K562 (cell line): ENCODE results near the gene BACE1. TPM values are rescaled to one million over a fixed set of nuclear protein-coding genes. Genes with fewer than 3 reads are reported as not detected.

Source experiments
- CHCHD3 ChIP-seq: fragments of 250-450 bp; sonication (Bioruptor Pico); IDR thresholded peaks from 2 replicates; pipeline ENCODE4 v2.1.2; 2022; ENCODE audit warnings: mild to moderate bottlenecking
- EGR1 ChIP-seq: fragments of 450-650 bp; conservative IDR thresholded peaks from 2 replicates; pipeline ENCODE4 v1.6.1; 2017; ENCODE audit warnings: mild to moderate bottlenecking
- GTF2A2 ChIP-seq: IDR thresholded peaks from 2 replicates; pipeline ENCODE4 v1.6.1; 2016; ENCODE audit warnings: mild to moderate bottlenecking, missing genetic modification characterization, missing compliant biosample characterization
- MCM3 ChIP-seq: fragments of 450-650 bp; IDR thresholded peaks from 2 replicates; pipeline ENCODE4 v1.6.1; 2016
- MTA3 ChIP-seq: fragments of 450-650 bp; formaldehyde crosslinking; IDR thresholded peaks from 2 replicates; pipeline ENCODE4 v1.6.1; 2017; ENCODE audit warnings: mild to moderate bottlenecking, borderline replicate concordance
- NONO ChIP-seq, 2 experiments: fragments of 200-400 bp in 1 of 2; fragments of 450-650 bp in 1 of 2; formaldehyde crosslinking in 1 of 2; IDR thresholded peaks; 2 replicates each; pipeline ENCODE4 v1.6.1; 2017; ENCODE audit warnings: low read depth in 2 of 2, mild to moderate bottlenecking in 2 of 2, moderate library complexity in 2 of 2, low read length in 1 of 2
- NR1H2 ChIP-seq: sonication (generic); formaldehyde crosslinking; IDR thresholded peaks from 2 replicates; pipeline ENCODE4 v1.4.0; 2020; ENCODE audit warnings: mild to moderate bottlenecking, missing genetic modification reagents
- POLR3A ChIP-seq: IDR thresholded peaks from 2 replicates; pipeline ENCODE4 v1.6.1; 2011; ENCODE audit warnings: borderline replicate concordance, mild to moderate bottlenecking, moderate library complexity; ENCODE audit not compliant: insufficient read length, insufficient read depth; ENCODE audit errors: extremely low read depth
- PTRF ChIP-seq: fragments of 450-650 bp; IDR thresholded peaks from 2 replicates; pipeline ENCODE4 v1.6.1; 2016; ENCODE audit warnings: mild to moderate bottlenecking, missing genetic modification characterization, missing compliant biosample characterization
- RBM34 ChIP-seq: fragments of 200-400 bp; formaldehyde crosslinking; IDR thresholded peaks from 2 replicates; pipeline ENCODE4 v1.6.1; 2018; ENCODE audit warnings: low read length, borderline replicate concordance; ENCODE audit not compliant: insufficient read depth
- RHOXF2B ChIP-seq: fragments of 250-450 bp; sonication (Bioruptor Pico); conservative IDR thresholded peaks from 2 replicates; pipeline ENCODE4 v1.5.1; 2021
- SETDB1 ChIP-seq: IDR thresholded peaks from one replicate; pipeline ENCODE4 v1.6.1; 2012; ENCODE audit warnings: low read length, control low read depth, inconsistent platforms
- SIN3A ChIP-seq, 2 experiments: fragments of 150-350 bp in 1 of 2; IDR thresholded peaks; 2 replicates each; pipeline ENCODE4 v1.6.1; 2011 to 2016; ENCODE audit warnings: borderline replicate concordance in 2 of 2, low read depth in 2 of 2, low read length in 2 of 2, mild to moderate bottlenecking in 2 of 2, moderate library complexity in 2 of 2; ENCODE audit not compliant: control insufficient read depth in 1 of 2
- SOX6 ChIP-seq: fragments of 450-650 bp; IDR thresholded peaks from 2 replicates; pipeline ENCODE4 v1.6.1; 2014; ENCODE audit warnings: mild to moderate bottlenecking
- TAL1 ChIP-seq: fragments of 450-650 bp; IDR thresholded peaks from 2 replicates; pipeline ENCODE4 v1.6.1; 2016; ENCODE audit warnings: mild to moderate bottlenecking
- TCF7L2 ChIP-seq: fragments of 150-350 bp; IDR thresholded peaks from 2 replicates; pipeline ENCODE4 v1.6.1; 2016; ENCODE audit warnings: low read depth, mild to moderate bottlenecking, low read length, moderate library complexity
- TEAD4 ChIP-seq, 2 experiments: sonication (generic) in 1 of 2; formaldehyde crosslinking in 1 of 2; IDR thresholded peaks; 2 replicates each; pipeline versions ENCODE4 v1.6.1 to v1.8.0; 2012 to 2022; ENCODE audit warnings: borderline replicate concordance in 1 of 2, inconsistent platforms in 1 of 2, low read length in 1 of 2, mild to moderate bottlenecking in 1 of 2, missing genetic modification reagents in 1 of 2
- TRIM24 ChIP-seq, 2 experiments: fragments of 450-650 bp; IDR thresholded peaks; 2 replicates each; pipeline ENCODE4 v1.6.1; 2016
- ZC3H8 ChIP-seq: fragments of 450-650 bp; IDR thresholded peaks from 2 replicates; pipeline ENCODE4 v1.6.1; 2017
- ZNF717 ChIP-seq: fragments of 250-450 bp; sonication (Bioruptor Pico); IDR thresholded peaks from 2 replicates; pipeline ENCODE4 v1.5.0; 2021
- ZNF764 ChIP-seq: fragments of 250-450 bp; sonication (Bioruptor Pico); IDR thresholded peaks from 2 replicates; pipeline ENCODE4 v1.4.0; 2020; ENCODE audit warnings: low read depth, mild to moderate bottlenecking, moderate library complexity
- ZNF780A ChIP-seq: fragments of 250-450 bp; sonication (Bioruptor Pico); IDR thresholded peaks from 2 replicates; pipeline ENCODE4 v1.5.0; 2021; ENCODE audit warnings: mild to moderate bottlenecking
- polyA plus RNA-seq, 8 experiments: library from polyadenylated mRNA; depleted of rRNA in 4 of 8; stranded (reverse) in 5 of 8; unstranded in 3 of 8; fragments of >200 nt; fragmentation: Nextera tagmentation in 2 of 8; fragmentation: Illumina TruSeq in 1 of 8; extraction: Ambion mirVana in 2 of 8; extraction: Trizol in 1 of 8; gene quantifications; 2 replicates each; pipeline versions ENCODE4 v1.2.1 to v1.2.3, GENCODE V29; 2011 to 2014; ENCODE audit warnings: inconsistent platforms in 1 of 8, missing spikeins in 1 of 8
- total RNA-seq, 7 experiments: library from RNA; depleted of rRNA in 6 of 7; stranded (reverse); fragments of >200 nt in 6 of 7; fragmentation: Illumina TruSeq in 2 of 7; extraction: Trizol in 2 of 7; gene quantifications; 2 replicates each; pipeline versions ENCODE4 v1.2.1 to v1.2.3, GENCODE V29; 2011 to 2021; ENCODE audit warnings: low replicate concordance in 1 of 7
- TF ChIP-seq, protein P1 (sequence below): fragments of 250-450 bp; sonication (Bioruptor Pico); IDR thresholded peaks from 2 replicates; pipeline ENCODE4 v1.8.0; 2021; ENCODE audit warnings: moderate library complexity, mild to moderate bottlenecking, inconsistent platforms
- TF ChIP-seq, protein P2 (sequence below): fragments of 250-450 bp; sonication (Bioruptor Pico); IDR thresholded peaks from 2 replicates; pipeline ENCODE4 v1.5.0; 2021; ENCODE audit warnings: mild to moderate bottlenecking, moderate library complexity
- TF ChIP-seq, protein P3 (sequence below): fragments of 450-650 bp; IDR thresholded peaks from 2 replicates; pipeline ENCODE4 v1.6.1; 2016; ENCODE audit warnings: borderline replicate concordance

The BACE1 gene
- total and polyA plus RNA-seq, 9 of the 15 experiments (the other 6 are each of a cell fraction or from before 2014, with no cell fraction given), result 0.01 to 0.25 (median 0.16) TPM; not detected in 5

DNA sequence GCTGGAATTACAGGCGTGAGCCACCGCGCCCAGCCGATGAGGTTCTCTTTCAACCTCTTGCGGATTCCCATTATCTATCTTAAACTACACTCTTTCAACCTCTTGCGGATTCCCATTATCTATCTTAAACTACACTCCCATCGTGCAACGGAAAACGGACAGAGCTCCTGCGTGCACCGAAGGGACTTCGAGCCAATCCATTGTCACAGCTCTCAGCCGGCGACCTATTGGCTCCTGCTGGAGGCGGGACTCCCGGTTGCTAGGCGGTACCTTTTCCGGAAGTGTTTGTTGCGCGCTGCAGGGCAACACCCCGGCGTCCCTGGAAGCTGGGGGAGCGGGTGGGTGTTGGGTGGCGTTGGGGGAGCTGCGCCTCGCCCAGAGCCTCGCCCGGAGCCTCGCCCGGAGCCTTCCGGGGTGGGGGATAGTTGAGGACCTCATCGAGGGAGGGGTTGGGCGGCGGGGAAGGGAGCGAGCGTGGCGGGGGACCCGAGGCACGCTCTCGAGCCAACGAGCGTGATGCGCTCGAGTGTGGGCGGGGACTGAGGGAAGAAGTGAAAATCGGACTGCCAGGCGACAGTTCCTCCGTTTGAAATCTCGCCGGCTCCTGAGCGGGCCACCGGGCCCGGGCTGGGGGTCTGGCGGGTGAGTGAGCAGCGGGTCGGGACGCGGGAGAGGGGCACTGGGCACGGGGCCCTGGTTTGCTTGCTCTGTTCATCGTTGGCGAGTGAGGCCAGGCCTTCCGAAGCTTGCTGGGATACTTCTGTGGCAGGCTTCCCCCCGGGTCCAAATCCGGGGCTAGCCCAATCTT lies 11.7 kb upstream of the BACE1 start, which contains the start of gene CEP164 (continued):
- TF ChIP-seq ZNF764 (CRISPR knock-in tag) (no peak), RBM34 (no peak), ZNF717 (CRISPR knock-in tag) (no peak), RHOXF2B (CRISPR knock-in tag) (no peak), ZC3H8 (no peak), ZNF780A (CRISPR knock-in tag) (no peak), GTF2A2 (tag) (no peak), SIN3A (IDR thresholded peaks at IDR 0.05; ENCODE audit: borderline replicate concordance in 2 of 2, control insufficient read depth in 1 of 2, low read depth in 2 of 2, low read length in 2 of 2) (peak; percentile 6 to 56; a peak in 1 of 4 replicates), PTRF (tag) (no peak), NR1H2 (no peak), TEAD4 (IDR thresholded peaks at IDR 0.05; ENCODE audit: low read length) (peak; percentile 48), TEAD4 (CRISPR knock-in tag; IDR thresholded peaks at IDR 0.05; ENCODE audit: borderline replicate concordance) (0 out of 2 replicates have a peak, but pooled peaks have one; percentile 66), TAL1 (no peak), MTA3 (peak; percentile 55; the same call in 1 of the 2 replicates), NONO (IDR thresholded peaks at IDR 0.05; ENCODE audit: low read depth in 2 of 2, low read length in 1 of 2) (peak in 1 of 2 experiments; percentile 27; a peak in 1 of 4 replicates), TRIM24 (IDR thresholded peaks at IDR 0.05) (peak; percentile 91 to 97), EGR1 (peak; percentile 79), SOX6 (peak; percentile 59), CHCHD3 (CRISPR knock-in tag) (no peak), MCM3 (no peak), SETDB1 (no peak), POLR3A (no peak), TCF7L2 (no peak)
- TF ChIP-seq, protein P1, sequence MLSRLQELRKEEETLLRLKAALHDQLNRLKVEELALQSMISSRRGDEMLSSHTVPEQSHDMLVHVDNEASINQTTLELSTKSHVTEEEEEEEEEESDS (CRISPR knock-in tag), result no peak
- TF ChIP-seq, protein P2, sequence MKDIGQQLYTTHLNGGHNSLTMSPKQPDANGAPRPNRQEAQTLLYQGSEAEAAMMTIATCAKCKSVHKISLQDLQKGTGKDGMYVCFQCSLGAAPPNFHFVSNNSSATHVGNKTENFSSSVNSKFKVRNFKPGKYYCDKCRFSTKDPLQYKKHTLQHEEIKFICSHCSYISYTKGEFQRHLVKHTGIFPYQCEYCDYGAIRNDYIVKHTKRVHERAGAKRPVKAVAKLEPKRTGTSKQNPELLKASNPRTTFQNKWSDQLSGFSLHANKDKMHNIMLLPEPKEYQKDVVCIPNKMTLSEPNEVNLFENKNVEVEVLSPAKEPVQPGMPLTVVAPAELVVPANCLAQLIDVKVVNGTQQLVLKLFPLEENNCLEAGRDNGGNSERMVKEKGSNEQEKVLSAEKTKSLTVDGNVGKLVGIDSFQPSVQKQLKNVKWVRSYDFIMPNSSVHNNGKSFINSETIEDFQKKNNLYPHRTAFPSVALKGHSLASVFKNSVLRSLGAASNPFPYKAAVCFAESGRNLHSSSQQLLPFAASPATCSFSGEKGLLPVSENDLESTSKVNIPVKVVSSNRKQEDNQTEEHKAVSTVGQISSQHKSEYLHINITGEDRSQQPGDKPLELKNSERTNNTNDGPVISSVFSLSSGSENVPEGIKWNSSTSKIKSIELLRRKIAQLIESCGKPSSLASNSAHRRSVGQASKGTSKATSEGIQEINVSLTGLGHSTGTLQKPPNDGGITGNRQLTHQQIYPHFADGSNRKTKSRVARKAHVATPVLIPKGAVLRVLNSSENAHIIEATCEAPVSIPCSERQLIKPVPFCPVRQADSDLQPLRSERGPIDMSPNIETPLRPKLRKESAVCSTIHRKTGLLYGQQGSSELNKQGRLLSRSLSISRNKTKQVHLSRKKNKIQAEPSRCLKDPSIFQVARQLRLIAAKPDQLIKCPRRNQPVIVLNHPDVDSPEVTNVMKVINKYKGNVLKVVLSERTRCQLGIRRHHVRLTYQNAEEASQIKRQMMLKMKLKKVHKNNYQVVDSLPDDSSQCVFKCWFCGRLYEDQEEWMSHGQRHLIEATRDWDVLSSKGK (CRISPR knock-in tag), result no peak
- TF ChIP-seq, protein P3, sequence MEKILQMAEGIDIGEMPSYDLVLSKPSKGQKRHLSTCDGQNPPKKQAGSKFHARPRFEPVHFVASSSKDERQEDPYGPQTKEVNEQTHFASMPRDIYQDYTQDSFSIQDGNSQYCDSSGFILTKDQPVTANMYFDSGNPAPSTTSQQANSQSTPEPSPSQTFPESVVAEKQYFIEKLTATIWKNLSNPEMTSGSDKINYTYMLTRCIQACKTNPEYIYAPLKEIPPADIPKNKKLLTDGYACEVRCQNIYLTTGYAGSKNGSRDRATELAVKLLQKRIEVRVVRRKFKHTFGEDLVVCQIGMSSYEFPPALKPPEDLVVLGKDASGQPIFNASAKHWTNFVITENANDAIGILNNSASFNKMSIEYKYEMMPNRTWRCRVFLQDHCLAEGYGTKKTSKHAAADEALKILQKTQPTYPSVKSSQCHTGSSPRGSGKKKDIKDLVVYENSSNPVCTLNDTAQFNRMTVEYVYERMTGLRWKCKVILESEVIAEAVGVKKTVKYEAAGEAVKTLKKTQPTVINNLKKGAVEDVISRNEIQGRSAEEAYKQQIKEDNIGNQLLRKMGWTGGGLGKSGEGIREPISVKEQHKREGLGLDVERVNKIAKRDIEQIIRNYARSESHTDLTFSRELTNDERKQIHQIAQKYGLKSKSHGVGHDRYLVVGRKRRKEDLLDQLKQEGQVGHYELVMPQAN, result peak; percentile 93; the same call in 1 of the 2 replicates
